Measurements from ENCODE around the gene ABAT. TPM values are rescaled to one million over a fixed set of nuclear protein-coding genes. Genes with fewer than 3 reads are reported as not detected.

The ABAT gene
- total and polyA plus RNA-seq, 4 experiments from 2014 or later = 2.8 to 10.8 (median 6.5) TPM

DNA sequence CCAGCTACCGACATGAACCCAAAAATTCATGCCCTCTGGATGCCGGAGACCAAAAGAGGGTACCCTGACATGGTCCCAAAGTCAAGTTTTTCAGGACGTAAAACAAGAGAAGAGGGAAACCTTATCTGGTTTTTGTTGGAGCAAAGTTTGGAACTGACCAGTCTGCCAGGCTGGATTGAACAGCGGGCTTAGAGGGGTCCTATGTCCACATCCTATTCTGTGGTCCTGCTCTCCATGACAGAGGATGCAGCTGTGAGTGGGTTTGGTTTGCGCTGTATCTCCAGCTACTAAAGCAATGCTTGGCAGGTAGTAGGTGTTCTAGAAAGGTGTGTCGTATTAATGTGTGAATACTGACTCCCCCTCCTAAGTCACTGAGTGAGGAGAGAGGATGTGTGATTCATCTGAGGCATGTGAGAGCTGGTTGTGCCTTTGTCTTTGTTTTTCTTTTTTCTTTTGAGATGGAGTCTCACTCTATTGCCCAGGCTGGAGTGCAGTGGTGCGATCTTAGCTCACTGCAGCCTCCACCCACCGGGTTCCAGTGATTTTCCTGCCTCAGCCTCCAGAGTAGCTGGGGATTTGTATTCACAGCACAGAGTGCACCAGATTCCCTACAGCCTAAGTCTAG is 154.2 kb downstream of the ABAT start:
- ChIA-PET POLR2A (ENCODE audit: partially characterized antibody) (no interaction called here), CTCF (ENCODE audit: partially characterized antibody) (interaction anchor here (1.0 kb wide), 1 partner anchor 52 kb away, joined by 3 read pairs; no protein-coding TSS in a partner anchor)
- H3K27me3 Mint-ChIP-seq = no peaks in the 10 kb centered on the region
- H3K4me3 ChIP-seq (ENCODE audit: low read length in 2 of 2) = no peak overlapping the region
- intact Hi-C loops (cut with micrococcal nuclease) = no loop called here
- H3K9me3 Mint-ChIP-seq = no peaks in the 10 kb centered on the region
- peaks cover 12 to 42% of the 10 kb centered on the region in 2 donors for H3K36me3 Mint-ChIP-seq
- H3K9me3 ChIP-seq (ENCODE audit: control insufficient read depth in 1 of 2, low read length in 2 of 2) = no peaks in the 10 kb centered on the region
- no peak for DNase-seq
- H3K27ac ChIP-seq (ENCODE audit: low read depth, low read length) = no peak overlapping the region
- H3K4me3 Mint-ChIP-seq = no peak overlapping the region
- H3K36me3 ChIP-seq (ENCODE audit: insufficient read depth, low read length) = peaks cover 23% of the 10 kb centered on the region
- H3K27me3 ChIP-seq (ENCODE audit: insufficient read depth, low read length) = no peaks in the 10 kb centered on the region
- H3K4me1 ChIP-seq (ENCODE audit: insufficient read depth, low read length) = no peaks in the 10 kb centered on the region
- H3K4me1 Mint-ChIP-seq = peaks cover 0 to 9% (median 7%) of the 10 kb centered on the region in 4 donors
- peak overlapping the region in 1 of 7 donors; percentile 31 for H3K27ac Mint-ChIP-seq

DNA sequence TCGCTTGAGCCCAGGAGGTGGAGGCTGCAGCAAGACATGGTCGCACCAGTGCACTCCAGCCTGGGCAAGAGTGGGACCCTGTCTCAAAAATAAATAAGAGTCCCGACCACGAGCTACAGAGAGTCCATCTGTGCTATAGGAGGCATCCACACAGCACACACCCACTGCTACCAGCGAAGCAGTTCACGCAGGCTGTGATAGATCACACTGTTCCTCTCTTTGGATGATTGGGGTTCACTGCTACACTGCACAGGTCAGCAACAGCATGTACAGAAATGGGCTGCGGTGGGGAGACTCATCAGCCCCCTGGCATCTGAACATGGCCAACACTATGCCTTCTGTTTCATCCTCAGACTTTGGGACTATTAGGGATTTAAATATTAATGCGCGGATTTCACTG is 157.0 kb downstream of the ABAT start:
- POLR2A ChIA-PET (ENCODE audit: partially characterized antibody) = no interaction called here
- no peaks in the 10 kb centered on the region for H3K27me3 Mint-ChIP-seq
- DNase-seq = no peak

DNA sequence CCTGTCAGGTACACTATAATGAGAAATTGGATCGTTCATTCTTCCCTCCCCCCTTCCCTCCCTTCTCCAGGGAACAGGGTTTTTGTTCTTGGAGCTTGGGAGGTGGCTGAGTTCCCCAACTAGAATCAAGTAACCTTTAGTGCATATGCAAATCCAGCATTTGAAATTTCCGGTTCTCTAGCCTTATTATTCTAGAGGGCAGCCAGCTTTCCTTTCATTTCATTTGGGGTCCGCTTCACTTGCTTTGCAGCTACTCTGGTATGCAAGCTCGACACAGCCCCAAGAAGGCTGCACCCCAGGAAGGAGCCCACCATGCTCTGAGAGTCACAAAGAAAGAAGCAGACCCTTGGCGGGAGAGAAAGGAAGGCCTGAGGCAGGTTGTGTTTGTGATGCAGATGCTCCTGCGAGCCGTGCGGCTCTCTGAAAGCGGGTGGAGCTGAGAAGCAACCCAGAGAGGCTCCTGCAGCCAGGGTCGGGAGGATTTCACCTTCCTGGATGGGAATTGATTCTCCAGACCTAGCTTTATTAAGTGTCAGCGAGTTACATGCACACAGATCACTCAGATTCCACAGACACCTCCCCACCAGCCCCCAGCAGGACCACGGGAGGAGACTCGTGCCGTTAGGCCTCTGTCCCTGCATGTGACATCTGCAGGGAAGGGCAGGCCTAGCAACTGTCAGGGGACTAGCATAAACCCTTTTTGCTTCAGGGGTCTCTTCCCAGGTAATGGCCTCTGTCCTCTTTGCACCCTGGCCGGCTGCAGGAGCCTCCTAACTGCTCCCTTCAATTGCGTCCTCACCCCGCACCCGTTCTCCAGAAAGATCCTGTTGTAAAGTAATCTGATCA is 157.7 kb downstream of the ABAT start:
- Mint-ChIP-seq H3K27ac (peak overlapping the region in 3 of 7 donors; percentile 35 to 50 (median 40)), H3K4me1 (peaks cover 0 to 13% (median 9%) of the 10 kb centered on the region in 4 donors), H3K9me3 (no peaks in the 10 kb centered on the region), H3K36me3 (peaks cover 12 to 37% of the 10 kb centered on the region in 2 donors), H3K27me3 (no peaks in the 10 kb centered on the region), H3K4me3 (no peak overlapping the region)
- H3K27ac ChIP-seq (ENCODE audit: low read depth, low read length) = no peak overlapping the region
- H3K36me3 ChIP-seq (ENCODE audit: insufficient read depth, low read length) = peaks cover 23% of the 10 kb centered on the region
- intact Hi-C loops (cut with micrococcal nuclease) = no loop called here
- ChIA-PET POLR2A (ENCODE audit: partially characterized antibody) (no interaction called here), CTCF (ENCODE audit: partially characterized antibody) (no interaction called here)
- no peaks in the 10 kb centered on the region for H3K4me1 ChIP-seq (ENCODE audit: insufficient read depth, low read length)
- H3K9me3 ChIP-seq (ENCODE audit: control insufficient read depth in 1 of 2, low read length in 2 of 2) = no peaks in the 10 kb centered on the region
- H3K27me3 ChIP-seq (ENCODE audit: insufficient read depth, low read length) = no peaks in the 10 kb centered on the region
- no peak for DNase-seq
- H3K4me3 ChIP-seq (ENCODE audit: low read length in 2 of 2) = no peak overlapping the region

More for the DNA sequence above, 157.0 kb downstream of the ABAT start:
- Mint-ChIP-seq H3K4me3 (no peak overlapping the region), H3K4me1 (peaks cover 0 to 13% (median 9%) of the 10 kb centered on the region in 4 donors), H3K9me3 (no peaks in the 10 kb centered on the region), H3K27ac (peak overlapping the region in 1 of 7 donors; percentile 33), H3K36me3 (peaks cover 12 to 38% of the 10 kb centered on the region in 2 donors)
- CTCF ChIA-PET (ENCODE audit: partially characterized antibody) = no interaction called here
- Histone ChIP-seq H3K4me3 (ENCODE audit: low read length in 2 of 2) (no peak overlapping the region), H3K27me3 (ENCODE audit: insufficient read depth, low read length) (no peaks in the 10 kb centered on the region), H3K27ac (ENCODE audit: low read depth, low read length) (no peak overlapping the region), H3K36me3 (ENCODE audit: insufficient read depth, low read length) (peaks cover 23% of the 10 kb centered on the region), H3K4me1 (ENCODE audit: insufficient read depth, low read length) (no peaks in the 10 kb centered on the region), H3K9me3 (ENCODE audit: control insufficient read depth in 1 of 2, low read length in 2 of 2) (no peaks in the 10 kb centered on the region)
- intact Hi-C loops (cut with micrococcal nuclease) = no loop called here

DNA sequence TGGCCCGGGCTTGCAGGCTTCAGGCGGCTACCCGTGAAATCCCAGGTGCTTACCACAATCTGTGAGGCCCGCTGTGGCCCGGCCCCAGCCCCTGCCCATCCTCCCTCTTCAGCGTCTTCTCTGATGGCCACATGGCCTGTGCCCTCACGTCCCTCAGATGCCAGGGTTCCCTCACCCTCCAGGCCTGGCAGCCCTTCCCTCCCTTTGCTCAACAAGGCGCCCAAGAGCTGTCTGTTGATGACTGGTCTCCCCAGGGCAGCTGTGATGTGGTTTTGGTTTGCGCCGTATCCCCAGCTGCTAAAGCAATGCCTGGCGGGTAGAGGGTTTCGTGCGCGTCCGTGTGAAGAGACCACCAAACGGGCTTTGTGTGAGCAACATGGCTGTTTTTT is 158.3 kb downstream of the ABAT start:
- Mint-ChIP-seq H3K4me1 (peaks cover 0 to 13% (median 9%) of the 10 kb centered on the region in 4 donors), H3K27ac (peak overlapping the region; percentile 35 to 78 (median 60)), H3K9me3 (no peaks in the 10 kb centered on the region), H3K36me3 (peaks cover 12 to 36% of the 10 kb centered on the region in 2 donors), H3K4me3 (peak overlapping the region in 3 of 8 donors; percentile 46 to 53 (median 50)), H3K27me3 (no peaks in the 10 kb centered on the region)
- H3K9me3 ChIP-seq (ENCODE audit: control insufficient read depth in 1 of 2, low read length in 2 of 2) = no peaks in the 10 kb centered on the region
- no peaks in the 10 kb centered on the region for H3K4me1 ChIP-seq (ENCODE audit: insufficient read depth, low read length)
- no peak overlapping the region for H3K4me3 ChIP-seq (ENCODE audit: low read length in 2 of 2)
- intact Hi-C loops (cut with micrococcal nuclease) = no loop called here
- H3K27ac ChIP-seq (ENCODE audit: low read depth, low read length) = no peak overlapping the region
- peaks cover 23% of the 10 kb centered on the region for H3K36me3 ChIP-seq (ENCODE audit: insufficient read depth, low read length)
- ChIA-PET POLR2A (ENCODE audit: partially characterized antibody) (no interaction called here), CTCF (ENCODE audit: partially characterized antibody) (no interaction called here)
- no peak for DNase-seq
- no peaks in the 10 kb centered on the region for H3K27me3 ChIP-seq (ENCODE audit: insufficient read depth, low read length)

Other genes starting within 250 kb of the ABAT start
- not detected for gene TMEM114, start 84.1 kb upstream of the ABAT start, total RNA-seq
- not detected for gene TMEM114, start 84.1 kb upstream of the ABAT start, polyA plus RNA-seq
- 10 to 100 TPM; 42.9 to 49.8 TPM for gene METTL22, start 52.9 kb upstream of the ABAT start, total RNA-seq
- 10 to 100 TPM in 1 of 2 donors, 1 to 10 TPM in 1; 6.2 to 14.2 TPM for gene METTL22, start 52.9 kb upstream of the ABAT start, polyA plus RNA-seq
- gene TMEM186, start 123.0 kb downstream of the ABAT start, total RNA-seq = 10 to 100 TPM; 15.6 to 17.9 TPM
- gene TMEM186, start 123.0 kb downstream of the ABAT start, polyA plus RNA-seq = 10 to 100 TPM in 1 of 2 donors, 1 to 10 TPM in 1; 9.4 to 20.0 TPM
- gene PMM2, start 123.2 kb downstream of the ABAT start, total RNA-seq = 10 to 100 TPM; 51.7 to 61.7 TPM
- gene PMM2, start 123.2 kb downstream of the ABAT start, polyA plus RNA-seq = 10 to 100 TPM; 21.2 to 35.1 TPM
- 10 to 100 TPM; 39.3 to 43.2 TPM for gene CARHSP1, start 194.4 kb downstream of the ABAT start, total RNA-seq
- 10 to 100 TPM; 33.2 to 57.2 TPM for gene CARHSP1, start 194.4 kb downstream of the ABAT start, polyA plus RNA-seq
- not detected for gene LITAFD, start 207.7 kb downstream of the ABAT start, total RNA-seq
- not detected for gene LITAFD, start 207.7 kb downstream of the ABAT start, polyA plus RNA-seq